PC-3 (cell line): ENCODE measurements around the gene SLC30A7.

Experiments used
- CTCF ChIP-seq: fragments of 300-600 bp; sonication (generic); conservative IDR thresholded peaks from 2 replicates; pipeline ENCODE4 v1.5.1; 2017; ENCODE audit warnings: antibody characterized with exemption, low read depth, mild to moderate bottlenecking, low read length
- EZH2 ChIP-seq: fragments of 300-600 bp; sonication (generic); IDR thresholded peaks from one replicate; pipeline ENCODE4 v1.6.1; 2017; ENCODE audit warnings: antibody characterized with exemption, mild to moderate bottlenecking, low read length; ENCODE audit not compliant: unreplicated experiment

- TF ChIP-seq CTCF: no peak
- no peak for TF ChIP-seq EZH2
These were observed 19.6 kb upstream of the SLC30A7 start for GRCh38 chr1:100876291-100876690.
